ENCODE measurements around the gene STAMBP.

Gene STAMBP

DNA sequence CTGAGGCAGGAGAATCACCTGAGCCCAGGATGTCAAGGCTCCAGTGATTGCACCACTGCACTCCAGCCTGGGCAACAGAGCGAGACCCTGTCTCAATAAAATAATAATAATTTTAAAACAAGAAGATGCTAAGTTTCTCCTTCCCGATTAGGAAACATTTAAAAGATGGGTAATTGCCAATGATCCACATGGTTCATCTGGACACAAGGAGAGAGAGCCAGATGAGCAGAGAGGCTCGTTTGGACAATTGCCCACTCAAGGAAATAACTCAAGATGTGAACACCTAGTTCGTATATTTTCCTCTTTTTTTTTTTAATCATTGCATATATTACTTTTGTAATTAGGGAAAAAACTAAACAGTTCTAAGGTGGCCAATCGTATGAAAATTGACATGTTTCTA lies 60.4 kb downstream of the STAMBP start:
- H3K4me3 ChIP-seq (ENCODE audit: low read depth, low read length): no peak overlapping the region
- TF ChIP-seq, protein P1, sequence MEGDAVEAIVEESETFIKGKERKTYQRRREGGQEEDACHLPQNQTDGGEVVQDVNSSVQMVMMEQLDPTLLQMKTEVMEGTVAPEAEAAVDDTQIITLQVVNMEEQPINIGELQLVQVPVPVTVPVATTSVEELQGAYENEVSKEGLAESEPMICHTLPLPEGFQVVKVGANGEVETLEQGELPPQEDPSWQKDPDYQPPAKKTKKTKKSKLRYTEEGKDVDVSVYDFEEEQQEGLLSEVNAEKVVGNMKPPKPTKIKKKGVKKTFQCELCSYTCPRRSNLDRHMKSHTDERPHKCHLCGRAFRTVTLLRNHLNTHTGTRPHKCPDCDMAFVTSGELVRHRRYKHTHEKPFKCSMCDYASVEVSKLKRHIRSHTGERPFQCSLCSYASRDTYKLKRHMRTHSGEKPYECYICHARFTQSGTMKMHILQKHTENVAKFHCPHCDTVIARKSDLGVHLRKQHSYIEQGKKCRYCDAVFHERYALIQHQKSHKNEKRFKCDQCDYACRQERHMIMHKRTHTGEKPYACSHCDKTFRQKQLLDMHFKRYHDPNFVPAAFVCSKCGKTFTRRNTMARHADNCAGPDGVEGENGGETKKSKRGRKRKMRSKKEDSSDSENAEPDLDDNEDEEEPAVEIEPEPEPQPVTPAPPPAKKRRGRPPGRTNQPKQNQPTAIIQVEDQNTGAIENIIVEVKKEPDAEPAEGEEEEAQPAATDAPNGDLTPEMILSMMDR (IDR thresholded peaks at IDR 0.05; ENCODE audit: borderline replicate concordance, insufficient read depth, low read depth, low read length): no peak

DNA sequence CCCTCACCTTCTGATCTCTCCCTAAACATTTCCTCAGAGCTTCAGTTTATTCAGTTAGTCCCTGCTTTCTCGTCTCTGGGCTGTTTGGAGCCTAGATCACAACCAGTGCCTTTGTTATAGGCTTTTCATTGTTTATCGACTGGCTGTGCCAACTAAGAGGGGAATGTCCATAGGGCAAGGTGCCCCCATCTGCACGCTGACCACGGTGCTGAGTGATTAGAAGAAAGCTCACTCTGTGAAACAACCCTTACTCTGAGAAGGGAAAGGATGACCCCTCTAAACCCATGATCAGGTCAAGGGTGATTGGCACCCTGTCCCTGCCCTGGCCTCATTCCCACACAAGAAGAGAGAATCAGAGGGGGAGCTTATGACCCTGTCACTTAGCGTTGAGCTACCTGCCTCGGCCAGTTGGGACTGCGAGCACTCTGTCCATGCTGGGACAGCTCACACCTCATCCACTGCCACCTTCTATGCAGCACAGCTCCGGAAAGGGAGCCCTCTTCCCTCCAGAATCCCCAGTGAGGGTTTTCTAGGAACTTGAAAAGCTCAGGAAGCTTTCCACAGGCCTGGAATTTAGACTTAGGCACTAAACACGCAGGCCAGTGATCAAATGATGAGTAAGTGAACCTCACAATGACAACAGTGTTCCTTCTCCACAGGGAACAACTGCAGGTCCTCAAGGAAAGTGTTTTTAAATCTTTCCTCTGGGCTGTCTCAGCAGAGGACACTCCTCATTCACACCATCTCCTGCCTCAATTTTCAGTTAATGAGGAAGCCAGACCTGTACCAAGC lies 61.7 kb downstream of the STAMBP start:
- H3K4me3 ChIP-seq (ENCODE audit: low read depth, low read length): no peak overlapping the region
- TF ChIP-seq, protein P1 (IDR thresholded peaks at IDR 0.05; ENCODE audit: borderline replicate concordance, insufficient read depth, low read depth, low read length): no peak

DNA sequence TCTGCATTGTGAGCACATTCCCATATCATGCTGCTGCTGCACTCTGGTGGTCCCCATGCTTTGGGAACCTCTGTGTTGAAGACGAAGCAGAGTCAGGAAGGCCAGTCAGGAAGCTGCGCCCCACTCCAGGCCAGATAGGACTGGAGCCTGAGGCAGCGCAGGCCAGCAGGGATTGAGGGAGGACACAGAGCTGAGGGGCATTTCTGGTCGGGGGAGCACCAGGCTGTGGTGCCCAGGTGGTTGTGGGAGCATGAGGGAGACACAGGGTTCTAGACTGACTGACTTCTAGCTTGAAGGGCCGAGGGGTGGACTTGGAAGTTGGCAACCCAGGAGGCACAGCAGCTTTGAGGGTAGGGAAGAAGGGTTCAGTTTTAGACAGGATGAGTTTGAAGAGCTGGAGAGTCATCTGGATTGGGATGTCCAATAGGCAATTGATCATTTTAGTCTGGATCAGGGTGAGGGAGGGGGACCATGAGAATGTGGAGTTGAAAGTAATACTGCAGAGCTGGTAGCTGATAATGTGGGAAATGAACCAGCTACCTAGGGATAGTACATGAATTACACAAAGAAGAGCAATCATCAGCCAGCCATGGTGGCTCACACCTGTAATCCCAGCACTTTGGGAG lies 62.6 kb downstream of the STAMBP start:
- TF ChIP-seq, protein P1 (IDR thresholded peaks at IDR 0.05; ENCODE audit: borderline replicate concordance, insufficient read depth, low read depth, low read length): no peak
- H3K4me3 ChIP-seq (ENCODE audit: low read depth, low read length): no peak overlapping the region

DNA sequence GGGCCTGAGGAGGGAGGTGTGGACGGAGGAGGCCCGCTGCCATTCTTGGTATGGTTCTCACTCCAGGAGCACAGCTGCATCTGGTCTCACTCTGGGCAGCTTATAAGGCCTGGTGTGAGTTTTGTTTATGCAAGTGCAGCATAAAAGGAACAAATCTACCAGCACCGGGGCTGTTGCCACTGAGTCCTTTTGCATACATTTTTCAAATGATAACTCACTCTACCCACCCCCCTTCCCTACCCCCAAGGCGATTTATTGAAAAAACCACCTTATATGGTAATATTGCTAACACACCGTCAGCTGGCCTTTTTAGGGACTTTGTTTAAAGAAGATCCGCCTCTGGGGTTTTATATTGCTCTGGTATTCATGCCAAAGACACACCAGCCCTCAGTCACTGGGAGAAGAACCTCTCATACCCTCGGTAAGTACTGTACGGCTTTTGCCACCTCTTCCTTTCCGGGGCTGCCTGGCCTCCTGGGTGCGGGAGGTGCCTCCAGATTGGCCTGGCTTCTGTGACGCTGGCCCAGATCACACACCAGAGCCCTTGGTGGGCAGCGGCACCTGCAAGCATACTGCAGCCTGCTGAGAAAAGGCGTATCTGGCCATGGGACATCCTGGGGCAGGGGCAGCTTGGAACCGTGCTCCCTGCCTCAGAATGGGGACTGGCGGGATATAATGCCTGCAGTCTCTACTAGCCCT lies 64.0 kb downstream of the STAMBP start, which contains the start of gene ACTG2:
Gene ACTG2, plus strand, starts transcription at position 378 of the 699 bp plus-strand sequence. CDS start 8,304 bp downstream, outside the sequence.
- H3K4me3 ChIP-seq (ENCODE audit: low read depth, low read length): no peak within 1 kb of the TSS
- TF ChIP-seq, protein P1 (IDR thresholded peaks at IDR 0.05; ENCODE audit: borderline replicate concordance, insufficient read depth, low read depth, low read length): no peak

DNA sequence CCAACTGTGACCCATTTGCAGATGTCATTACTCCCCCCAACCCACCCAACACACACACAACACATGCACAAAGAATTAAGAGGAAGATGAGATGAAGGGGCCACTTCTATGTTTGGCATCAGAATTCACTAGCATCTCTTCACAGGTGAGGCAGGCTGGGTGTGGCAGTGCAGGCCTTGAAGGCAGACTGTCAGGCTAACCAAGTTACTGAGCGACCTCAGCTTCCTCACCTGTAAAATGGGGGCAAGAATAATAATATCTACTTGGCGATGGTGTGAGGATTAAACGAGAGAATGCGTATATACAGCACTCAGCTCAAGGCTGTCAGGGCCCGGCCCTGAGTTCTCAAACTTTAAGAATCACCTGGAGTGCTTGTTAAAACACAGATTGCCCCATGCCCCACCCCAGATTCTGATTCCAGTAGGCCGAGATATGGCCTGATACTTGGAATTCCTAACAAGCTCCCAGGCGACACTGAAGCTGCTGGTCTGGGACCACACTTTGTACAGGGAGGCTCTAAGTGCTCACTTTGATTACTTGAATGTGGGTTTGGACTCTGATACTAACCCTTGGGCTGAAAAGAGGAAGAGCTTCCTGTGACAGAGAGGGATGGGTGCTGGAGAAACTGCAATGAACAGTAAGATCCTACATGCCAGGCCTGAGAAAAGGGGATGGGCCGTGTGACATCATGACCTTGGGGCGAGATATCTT lies 65.2 kb downstream of the STAMBP start:
- TF ChIP-seq, protein P1 (IDR thresholded peaks at IDR 0.05; ENCODE audit: borderline replicate concordance, insufficient read depth, low read depth, low read length): no peak
- H3K4me3 ChIP-seq (ENCODE audit: low read depth, low read length): no peak overlapping the region

DNA sequence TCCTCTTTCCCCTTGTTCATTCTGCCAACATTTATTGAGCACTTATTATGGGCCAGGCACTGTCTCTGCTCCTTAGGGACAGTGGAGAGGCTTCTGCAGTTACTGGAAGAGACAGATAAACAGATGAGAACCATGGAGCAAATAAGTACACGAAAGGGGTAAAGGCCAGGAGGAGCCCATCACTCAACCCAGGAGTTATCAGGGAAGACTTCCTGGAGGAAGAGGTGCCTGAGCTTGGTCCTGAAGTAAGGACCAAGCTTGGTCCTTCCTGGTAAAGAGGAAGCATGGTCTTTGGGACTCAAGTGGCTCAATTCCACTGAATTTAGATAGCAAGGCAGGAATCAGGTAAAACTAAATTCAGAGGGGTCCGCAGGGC lies 65.7 kb downstream of the STAMBP start:
- TF ChIP-seq, protein P1 (IDR thresholded peaks at IDR 0.05; ENCODE audit: borderline replicate concordance, insufficient read depth, low read depth, low read length): no peak
- no peak overlapping the region for H3K4me3 ChIP-seq (ENCODE audit: low read depth, low read length)

All from GM12875 (cell line).